PC-3 (cell line): ENCODE data around the gene GCG. TPM values are rescaled to one million over a fixed set of nuclear protein-coding genes. Genes with fewer than 3 reads are reported as not detected.

Experiments used
- ATAC-seq: fragments of 200-7000 bp; cut with Tn5 transposase; 2 replicates; pipeline ENCODE4 v1.9.1; 2020; ENCODE audit warnings: mild to moderate bottlenecking, moderate library complexity
- Bru-seq: library from RNA; stranded (reverse); fragments of 400-500 nt; gene quantifications from one replicate; lab custom pipeline; 2021; lab: Mats Ljungman, UMichigan
- BruChase-seq, 2 experiments: library from RNA; stranded (reverse); fragments of 400-500 nt; gene quantifications; one replicate each; lab custom pipeline; 2021; lab: Mats Ljungman, UMichigan
- BruUV-seq: library from RNA; stranded (reverse); fragments of 400-500 nt; replicated peaks from 2 replicates; lab custom pipeline; 2021; lab: Mats Ljungman, UMichigan
- CTCF ChIA-PET: fragments of 300-600 bp; sonication (Branson Sonifier 250); formaldehyde crosslinking; loops from one replicate; lab custom pipeline; 2022; ENCODE audit warnings: antibody characterized with exemption; lab: Charles Lee
- POLR2A ChIA-PET: fragments of 300-600 bp; sonication (Branson Sonifier 250); formaldehyde crosslinking; loops from one replicate; lab custom pipeline; 2022; ENCODE audit warnings: antibody characterized with exemption; ENCODE audit not compliant: unreplicated experiment; lab: Charles Lee
- DNase-seq: peaks from one replicate; pipeline ENCODE4 v3.0.0-alpha.2; 2015
- H2AFZ ChIP-seq: fragments of 300-600 bp; sonication (generic); 2 replicates; pipeline ENCODE4 v1.6.0; 2016; ENCODE audit warnings: antibody characterized with exemption, low read length
- H3F3A ChIP-seq: fragments of 300-600 bp; sonication (generic); one replicate; pipeline ENCODE4 v1.6.0; 2017; ENCODE audit warnings: antibody characterized with exemption, low read length, control low read depth, mild to moderate bottlenecking; ENCODE audit not compliant: unreplicated experiment
- H3K27ac ChIP-seq: fragments of 300-600 bp; sonication (generic); 2 replicates; pipeline ENCODE4 v1.5.1; 2016; ENCODE audit warnings: mild to moderate bottlenecking, low read length
- H3K27me3 ChIP-seq: fragments of 300-600 bp; sonication (generic); 2 replicates; pipeline ENCODE4 v1.6.1; 2016; ENCODE audit warnings: low read length, mixed read lengths
- H3K36me3 ChIP-seq: fragments of 300-600 bp; sonication (generic); 2 replicates; pipeline ENCODE4 v1.6.1; 2016; ENCODE audit warnings: low read depth, mixed run types, low read length, mixed read lengths
- H3K4me1 ChIP-seq: fragments of 300-600 bp; sonication (generic); 2 replicates; pipeline ENCODE4 v1.5.1; 2016; ENCODE audit warnings: low read length; ENCODE audit not compliant: insufficient read depth
- H3K4me2 ChIP-seq: fragments of 300-600 bp; sonication (generic); 2 replicates; pipeline ENCODE4 v1.6.0; 2016; ENCODE audit warnings: low read length
- H3K4me3 ChIP-seq: fragments of 300-600 bp; sonication (generic); 2 replicates; pipeline ENCODE4 v1.5.1; 2016; ENCODE audit warnings: mild to moderate bottlenecking, low read length, mixed read lengths
- H3K79me2 ChIP-seq: fragments of 300-600 bp; sonication (generic); 2 replicates; pipeline ENCODE4 v1.6.1; 2017; ENCODE audit warnings: low read length, mixed read lengths
- H3K9ac ChIP-seq: fragments of 300-600 bp; sonication (generic); 2 replicates; pipeline ENCODE4 v1.6.0; 2016; ENCODE audit warnings: mild to moderate bottlenecking, low read length
- H3K9me2 ChIP-seq: fragments of 300-600 bp; sonication (generic); replicated peaks from 2 replicates; pipeline ENCODE4 v1.6.1; 2016; ENCODE audit warnings: mixed run types, low read length, mixed read lengths
- H3K9me3 ChIP-seq: fragments of 300-600 bp; sonication (generic); 2 replicates; pipeline ENCODE4 v1.6.1; 2016; ENCODE audit warnings: low read length, mixed read lengths
- H4K20me1 ChIP-seq: fragments of 300-600 bp; sonication (generic); 2 replicates; pipeline ENCODE4 v1.6.1; 2016; ENCODE audit warnings: low read length, mixed read lengths
- CTCF ChIP-seq: fragments of 300-600 bp; sonication (generic); conservative IDR thresholded peaks from 2 replicates; pipeline ENCODE4 v1.5.1; 2017; ENCODE audit warnings: antibody characterized with exemption, low read depth, mild to moderate bottlenecking, low read length
- EZH2 ChIP-seq: fragments of 300-600 bp; sonication (generic); IDR thresholded peaks from one replicate; pipeline ENCODE4 v1.6.1; 2017; ENCODE audit warnings: antibody characterized with exemption, mild to moderate bottlenecking, low read length; ENCODE audit not compliant: unreplicated experiment
- EZH2phosphoT487 ChIP-seq: fragments of 300-600 bp; sonication (generic); IDR thresholded peaks from 2 replicates; pipeline ENCODE4 v1.6.1; 2018; ENCODE audit warnings: mild to moderate bottlenecking, antibody characterized with exemption, low read length, borderline replicate concordance
- intact Hi-C: fragments of 100-400 bp; cut with micrococcal nuclease; formaldehyde crosslinking; loops from 2 replicates; pipeline ENCODE4 v1.9.0; 2023
- long read RNA-seq: library from polyadenylated mRNA; unstranded; transcript quantifications from one replicate; pipeline ENCODE4 v2.0.0, GENCODE V29; 2021; ENCODE audit not compliant: unreplicated experiment
- total RNA-seq: library from RNA; depleted of rRNA; stranded (reverse); fragments of >200 nt; gene quantifications from 2 replicates; pipeline ENCODE4 v1.2.3, GENCODE V29; 2014; rRNA removed

The GCG gene
- total RNA-seq (not detected in 2 replicates), Bru-seq, nascent RNA (percentile 8 among the genes with signal in this experiment), BruChase-seq, experiment 1, labeled RNA remaining after a 6-hour chase (percentile 7 among the genes with signal in this experiment), BruChase-seq, experiment 2, labeled RNA remaining after a 2-hour chase (percentile 7 among the genes with signal in this experiment)
- long read RNA-seq: 0 reads

GRCh38 chr2:162152147-162152546, at the start of gene GCG:
Gene GCG (minus strand): TSS chr2:162152247. CDS start chr2:162149178, 3,069 bp downstream.
- no peak within 1 kb of the TSS for H3K9ac ChIP-seq
- no peak within 1 kb of the TSS for H3K4me3 ChIP-seq
- H4K20me1 ChIP-seq: no peaks in the 10 kb centered on the region
- H3K79me2 ChIP-seq: no peaks in the 10 kb centered on the region
- H3K4me2 ChIP-seq: no peak within 1 kb of the TSS
- H3F3A ChIP-seq: no peaks in the 10 kb centered on the region
- H3K27ac ChIP-seq: no peak within 1 kb of the TSS
- no peak for DNase-seq
- no peaks in the 10 kb centered on the region for H3K36me3 ChIP-seq
- no TSS peak for BruUV-seq
- intact Hi-C loops: loop anchor here (2.0 kb wide), 1 partner anchor 61 kb away; no protein-coding TSS in a partner anchor
- ATAC-seq: no peak
- H3K4me1 ChIP-seq: peaks cover 4% of the 10 kb centered on the region
- TF ChIP-seq CTCF (no peak), EZH2 (no peak), EZH2phosphoT487 (no peak)
- CTCF ChIA-PET: no interaction called here
- no peaks in the 10 kb centered on the region for H3K9me3 ChIP-seq
- H3K9me2 ChIP-seq: no peaks in the 10 kb centered on the region
- POLR2A ChIA-PET: no interaction called here
- no peaks in the 10 kb centered on the region for H3K27me3 ChIP-seq
- H2AFZ ChIP-seq: no peak within 1 kb of the TSS

GRCh38 chr2:162200636-162201035, 48.6 kb upstream of the GCG start:
- Histone ChIP-seq H2AFZ (no peak overlapping the region), H3K27ac (no peak overlapping the region), H4K20me1 (no peaks in the 10 kb centered on the region), H3K9me2 (no peaks in the 10 kb centered on the region), H3K79me2 (no peaks in the 10 kb centered on the region), H3K4me2 (peak overlapping the region; percentile 25; the same call in 1 of the 2 replicates), H3K27me3 (no peaks in the 10 kb centered on the region), H3K9me3 (no peaks in the 10 kb centered on the region), H3F3A (peaks cover 9% of the 10 kb centered on the region), H3K36me3 (no peaks in the 10 kb centered on the region), H3K4me3 (no peak overlapping the region), H3K9ac (no peak overlapping the region), H3K4me1 (peaks cover 40% of the 10 kb centered on the region)
- ATAC-seq (peak; percentile 21), DNase-seq (peak; percentile 55)
- intact Hi-C loops: no loop called here
- ChIA-PET CTCF (no interaction called here), POLR2A (no interaction called here)
- no peak for TF ChIP-seq EZH2phosphoT487
- no peak for TF ChIP-seq CTCF
- no peak for TF ChIP-seq EZH2
- no TSS peak for BruUV-seq

- H3K27ac ChIP-seq: no peak overlapping the region
- intact Hi-C loops: no loop called here
- no peak overlapping the region for H2AFZ ChIP-seq
- no peak overlapping the region for H3K4me3 ChIP-seq
- no peaks in the 10 kb centered on the region for H3K27me3 ChIP-seq
- no peaks in the 10 kb centered on the region for H3K79me2 ChIP-seq
- H3K9me2 ChIP-seq: no peaks in the 10 kb centered on the region
- H3K9me3 ChIP-seq: no peaks in the 10 kb centered on the region
- H3K36me3 ChIP-seq: no peaks in the 10 kb centered on the region
- no TSS peak for BruUV-seq
- POLR2A ChIA-PET: no interaction called here
- no peaks in the 10 kb centered on the region for H4K20me1 ChIP-seq
- no peak overlapping the region for H3K9ac ChIP-seq
- no peak overlapping the region for H3K4me2 ChIP-seq
- CTCF ChIA-PET: no interaction called here
- ATAC-seq (no peak), DNase-seq (no peak)
- TF ChIP-seq CTCF (no peak), EZH2 (no peak), EZH2phosphoT487 (no peak)
- H3K4me1 ChIP-seq: peaks cover 40% of the 10 kb centered on the region
- H3F3A ChIP-seq: peaks cover 9% of the 10 kb centered on the region
These were observed 47.9 kb upstream of the GCG start for GRCh38 chr2:162199913-162200312.
